Measurements from ENCODE around the gene MYB.

- TF ChIP-seq, protein P1, sequence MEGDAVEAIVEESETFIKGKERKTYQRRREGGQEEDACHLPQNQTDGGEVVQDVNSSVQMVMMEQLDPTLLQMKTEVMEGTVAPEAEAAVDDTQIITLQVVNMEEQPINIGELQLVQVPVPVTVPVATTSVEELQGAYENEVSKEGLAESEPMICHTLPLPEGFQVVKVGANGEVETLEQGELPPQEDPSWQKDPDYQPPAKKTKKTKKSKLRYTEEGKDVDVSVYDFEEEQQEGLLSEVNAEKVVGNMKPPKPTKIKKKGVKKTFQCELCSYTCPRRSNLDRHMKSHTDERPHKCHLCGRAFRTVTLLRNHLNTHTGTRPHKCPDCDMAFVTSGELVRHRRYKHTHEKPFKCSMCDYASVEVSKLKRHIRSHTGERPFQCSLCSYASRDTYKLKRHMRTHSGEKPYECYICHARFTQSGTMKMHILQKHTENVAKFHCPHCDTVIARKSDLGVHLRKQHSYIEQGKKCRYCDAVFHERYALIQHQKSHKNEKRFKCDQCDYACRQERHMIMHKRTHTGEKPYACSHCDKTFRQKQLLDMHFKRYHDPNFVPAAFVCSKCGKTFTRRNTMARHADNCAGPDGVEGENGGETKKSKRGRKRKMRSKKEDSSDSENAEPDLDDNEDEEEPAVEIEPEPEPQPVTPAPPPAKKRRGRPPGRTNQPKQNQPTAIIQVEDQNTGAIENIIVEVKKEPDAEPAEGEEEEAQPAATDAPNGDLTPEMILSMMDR (conservative IDR thresholded peaks at IDR 0.05; ENCODE audit: low read depth, low read length), result no peak
- no peak for TF ChIP-seq EZH2 (IDR thresholded peaks at IDR 0.05; ENCODE audit: borderline replicate concordance, low read depth, low read length, poor library complexity, severe bottlenecking)
Observed at GRCh38 chr6:135215563-135215962, 34.5 kb downstream of the MYB start.
